Uterus (tissue), 4 donors: Measurements from ENCODE around the gene CYB5R4. TPM values are rescaled to one million over a fixed set of nuclear protein-coding genes. Genes with fewer than 3 reads are reported as not detected.

Experiments used
- DNase-seq, 2 donors: peaks; one replicate each; pipeline ENCODE4 v3.0.0-alpha.2; 2019 to 2020
- H3K27ac ChIP-seq, 2 donors: fragments of 200-600 bp; sonication (generic); 1 replicate in 1 of 2; 2 replicates in 1 of 2; pipeline ENCODE4 v1.5.1; 2016 to 2018
- H3K27me3 ChIP-seq, 2 donors: fragments of 200-600 bp; sonication (generic); one replicate each; pipeline ENCODE4 v1.5.1; 2018 to 2019; ENCODE audit warnings: control low read depth in 1 of 2
- H3K36me3 ChIP-seq, 2 donors: fragments of 200-600 bp; sonication (generic); one replicate each; pipeline ENCODE4 v1.5.1; 2019; ENCODE audit warnings: control low read depth in 1 of 2
- H3K4me1 ChIP-seq, 2 donors: fragments of 200-600 bp; sonication (generic); one replicate each; pipeline ENCODE4 v1.5.1; 2018 to 2019; ENCODE audit warnings: control low read depth in 1 of 2
- H3K4me3 ChIP-seq, 2 donors: fragments of 200-600 bp; sonication (generic); 1 replicate in 1 of 2; 2 replicates in 1 of 2; pipeline ENCODE4 v1.5.1; 2018 to 2019; ENCODE audit warnings: mild to moderate bottlenecking in 1 of 2
- H3K9me3 ChIP-seq, 2 donors: fragments of 200-600 bp; sonication (generic); one replicate each; pipeline ENCODE4 v1.5.1; 2019; ENCODE audit warnings: control low read depth in 1 of 2
- POLR2A ChIP-seq, 2 donors: fragments of 450-650 bp; IDR thresholded peaks; one replicate each; pipeline ENCODE4 v1.6.1; 2016; ENCODE audit warnings: antibody characterized with exemption in 2 of 2, mild to moderate bottlenecking in 1 of 2, moderate library complexity in 1 of 2
- intact Hi-C: fragments of 100-400 bp; cut with DNase I; formaldehyde crosslinking; loops from one replicate; pipeline ENCODE4 v1.15.1; 2023; ENCODE audit warnings: low total_unique reads
- total RNA-seq, 4 donors: library from RNA; depleted of rRNA in 3 of 4; stranded (reverse); fragments of >200 nt in 3 of 4; gene quantifications; one replicate each; pipeline versions ENCODE4 v1.1.0 to v1.2.4, GENCODE V29; 2014 to 2023
- TF ChIP-seq, protein P1 (sequence below), 4 experiments: fragments of 200-600 bp in 2 of 4; fragments of 450-650 bp in 2 of 4; sonication (generic) in 2 of 4; IDR thresholded peaks; one replicate each; pipeline ENCODE4 v1.5.1; 2016 to 2019; ENCODE audit warnings: antibody characterized with exemption in 4 of 4, mild to moderate bottlenecking in 2 of 4, moderate library complexity in 1 of 4
- donor health status: DM: yes; HTN: yes; CAD: no.

The CYB5R4 gene, protein sequence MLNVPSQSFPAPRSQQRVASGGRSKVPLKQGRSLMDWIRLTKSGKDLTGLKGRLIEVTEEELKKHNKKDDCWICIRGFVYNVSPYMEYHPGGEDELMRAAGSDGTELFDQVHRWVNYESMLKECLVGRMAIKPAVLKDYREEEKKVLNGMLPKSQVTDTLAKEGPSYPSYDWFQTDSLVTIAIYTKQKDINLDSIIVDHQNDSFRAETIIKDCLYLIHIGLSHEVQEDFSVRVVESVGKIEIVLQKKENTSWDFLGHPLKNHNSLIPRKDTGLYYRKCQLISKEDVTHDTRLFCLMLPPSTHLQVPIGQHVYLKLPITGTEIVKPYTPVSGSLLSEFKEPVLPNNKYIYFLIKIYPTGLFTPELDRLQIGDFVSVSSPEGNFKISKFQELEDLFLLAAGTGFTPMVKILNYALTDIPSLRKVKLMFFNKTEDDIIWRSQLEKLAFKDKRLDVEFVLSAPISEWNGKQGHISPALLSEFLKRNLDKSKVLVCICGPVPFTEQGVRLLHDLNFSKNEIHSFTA
- total RNA-seq = 10 to 100 TPM in 2 of 4 donors, 1 to 10 TPM in 2; 9.3 to 59.2 (median 9.9) TPM

DNA sequence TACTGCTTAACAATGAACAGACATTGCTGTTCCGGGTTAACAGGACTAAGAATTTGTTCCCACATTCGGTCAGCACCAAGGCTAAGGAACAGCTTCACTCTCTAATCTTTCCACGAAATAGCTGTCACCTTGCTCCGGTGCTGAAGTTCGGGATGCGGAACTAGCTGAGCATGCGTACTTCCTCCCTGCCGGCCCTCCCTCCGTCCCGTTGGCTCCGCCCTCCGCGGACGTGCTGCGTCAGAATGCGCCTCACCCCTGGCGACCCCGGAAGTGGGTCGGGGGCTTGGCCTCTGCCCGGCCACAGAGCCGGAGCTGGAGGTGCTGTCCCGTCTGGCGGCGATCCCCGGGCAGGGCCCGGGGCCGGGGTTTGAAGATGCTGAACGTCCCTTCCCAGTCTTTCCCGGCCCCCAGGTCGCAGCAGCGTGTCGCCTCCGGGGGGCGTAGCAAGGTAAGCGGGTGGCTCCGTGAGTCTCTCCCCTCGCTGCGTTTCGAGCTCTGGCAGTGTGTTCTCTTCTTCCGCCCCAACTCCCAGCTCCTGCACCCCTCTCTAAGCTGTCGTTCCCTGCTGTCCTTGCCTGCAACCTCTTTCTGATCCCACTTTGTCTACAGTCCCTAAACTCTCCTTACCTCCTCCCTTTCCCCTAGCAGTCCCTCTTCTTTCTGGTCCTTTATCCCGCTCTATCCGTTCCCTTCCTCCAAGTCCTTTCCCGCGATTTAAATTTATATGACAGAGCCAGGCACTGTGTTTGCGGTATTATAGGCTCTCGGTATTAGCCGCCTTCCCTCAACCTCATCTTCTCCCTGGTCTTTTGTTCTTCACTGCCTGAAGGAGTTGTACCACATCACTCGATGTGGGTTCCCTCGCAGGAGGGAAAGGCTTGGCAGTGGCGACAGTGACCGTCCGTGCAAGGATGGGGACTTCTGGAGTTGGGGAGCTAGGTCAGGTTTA lies at the start of gene CYB5R4:
TSS of gene CYB5R4 (plus strand) at position 280 of the 949 bp plus-strand sequence. CDS start at position 374, 94 bp downstream.
- H3K9me3 ChIP-seq = no peaks in the 10 kb centered on the region

DNA sequence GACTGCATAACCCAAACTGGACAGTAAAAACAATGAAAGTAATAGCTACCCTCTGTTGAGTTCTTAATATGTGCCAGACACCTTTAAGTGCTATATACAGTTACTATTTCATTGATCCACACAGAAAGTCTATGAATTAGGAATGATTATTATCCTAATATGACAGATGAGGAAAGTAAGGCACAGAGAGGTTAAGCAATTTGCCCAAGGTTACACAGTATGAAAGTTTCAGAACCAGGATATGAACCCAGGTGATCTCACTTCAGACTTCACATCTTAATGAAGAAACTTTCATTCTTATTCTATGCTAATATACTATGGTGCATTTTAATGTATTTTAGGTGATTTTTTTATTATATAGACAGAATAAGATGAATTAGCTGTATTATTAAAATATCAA lies 46.9 kb upstream of the CYB5R4 start:
- no peak overlapping the region for H3K4me3 ChIP-seq
- H3K36me3 ChIP-seq = no peaks in the 10 kb centered on the region
- H3K4me1 ChIP-seq = no peaks in the 10 kb centered on the region
- intact Hi-C loops = no loop called here
- DNase-seq = no peak
- H3K27me3 ChIP-seq = no peaks in the 10 kb centered on the region
- TF ChIP-seq POLR2A (IDR thresholded peaks at IDR 0.05) = no peak
- TF ChIP-seq, protein P1, sequence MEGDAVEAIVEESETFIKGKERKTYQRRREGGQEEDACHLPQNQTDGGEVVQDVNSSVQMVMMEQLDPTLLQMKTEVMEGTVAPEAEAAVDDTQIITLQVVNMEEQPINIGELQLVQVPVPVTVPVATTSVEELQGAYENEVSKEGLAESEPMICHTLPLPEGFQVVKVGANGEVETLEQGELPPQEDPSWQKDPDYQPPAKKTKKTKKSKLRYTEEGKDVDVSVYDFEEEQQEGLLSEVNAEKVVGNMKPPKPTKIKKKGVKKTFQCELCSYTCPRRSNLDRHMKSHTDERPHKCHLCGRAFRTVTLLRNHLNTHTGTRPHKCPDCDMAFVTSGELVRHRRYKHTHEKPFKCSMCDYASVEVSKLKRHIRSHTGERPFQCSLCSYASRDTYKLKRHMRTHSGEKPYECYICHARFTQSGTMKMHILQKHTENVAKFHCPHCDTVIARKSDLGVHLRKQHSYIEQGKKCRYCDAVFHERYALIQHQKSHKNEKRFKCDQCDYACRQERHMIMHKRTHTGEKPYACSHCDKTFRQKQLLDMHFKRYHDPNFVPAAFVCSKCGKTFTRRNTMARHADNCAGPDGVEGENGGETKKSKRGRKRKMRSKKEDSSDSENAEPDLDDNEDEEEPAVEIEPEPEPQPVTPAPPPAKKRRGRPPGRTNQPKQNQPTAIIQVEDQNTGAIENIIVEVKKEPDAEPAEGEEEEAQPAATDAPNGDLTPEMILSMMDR (IDR thresholded peaks at IDR 0.05) = no peak
- H3K27ac ChIP-seq = no peak overlapping the region
- no peaks in the 10 kb centered on the region for H3K9me3 ChIP-seq

More for the DNA sequence above, at the start of gene CYB5R4:
- Histone ChIP-seq H3K36me3 (no peaks in the 10 kb centered on the region), H3K4me3 (peak within 1 kb of the TSS; percentile 78 to 87), H3K4me1 (peaks cover 0 to 3% of the 10 kb centered on the region in 2 donors), H3K27me3 (no peaks in the 10 kb centered on the region), H3K27ac (peak within 1 kb of the TSS; percentile 85 to 87)
- TF ChIP-seq POLR2A (IDR thresholded peaks at IDR 0.05) = peak; percentile 43 to 78
- TF ChIP-seq, protein P1 (IDR thresholded peaks at IDR 0.05) = peak; percentile 39 to 48 (median 44)
- DNase-seq = peak; percentile 92 to 94
- intact Hi-C loops = no loop called here

DNA sequence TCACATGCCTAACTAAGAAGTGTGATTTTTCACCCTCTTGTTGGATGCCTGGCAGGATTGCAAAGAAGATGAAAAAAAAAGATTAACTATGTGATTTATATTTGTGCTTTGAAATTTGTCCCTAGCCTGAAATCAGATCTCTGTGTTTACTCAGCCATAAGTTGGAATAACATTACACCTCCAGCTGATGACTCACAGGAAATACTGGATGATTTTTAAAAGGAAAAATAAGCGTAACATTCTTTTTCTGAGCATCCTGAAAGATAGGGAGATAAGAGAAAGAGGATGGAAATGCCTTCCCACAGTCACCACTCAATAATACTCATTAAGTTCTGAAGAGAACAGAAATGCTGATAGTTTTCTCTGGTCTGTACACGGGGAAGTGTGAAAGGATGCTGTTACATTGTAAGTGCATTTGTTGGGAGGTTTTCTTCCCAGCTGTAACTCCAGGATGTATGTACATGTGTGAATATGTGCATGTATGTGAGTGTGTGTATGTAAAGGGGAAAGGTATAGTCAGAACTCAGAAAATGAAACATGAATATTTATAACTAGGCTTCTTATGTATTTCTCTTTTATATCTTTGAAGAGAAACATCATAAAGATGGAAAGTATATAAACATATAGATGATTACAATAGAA lies 43.7 kb upstream of the CYB5R4 start:
- no peaks in the 10 kb centered on the region for H3K4me1 ChIP-seq
- H3K27me3 ChIP-seq = no peaks in the 10 kb centered on the region
- intact Hi-C loops = no loop called here
- H3K9me3 ChIP-seq = no peaks in the 10 kb centered on the region
- H3K4me3 ChIP-seq = no peak overlapping the region
- H3K36me3 ChIP-seq = no peaks in the 10 kb centered on the region
- DNase-seq = no peak
- no peak overlapping the region for H3K27ac ChIP-seq
- TF ChIP-seq POLR2A (IDR thresholded peaks at IDR 0.05) = no peak

DNA sequence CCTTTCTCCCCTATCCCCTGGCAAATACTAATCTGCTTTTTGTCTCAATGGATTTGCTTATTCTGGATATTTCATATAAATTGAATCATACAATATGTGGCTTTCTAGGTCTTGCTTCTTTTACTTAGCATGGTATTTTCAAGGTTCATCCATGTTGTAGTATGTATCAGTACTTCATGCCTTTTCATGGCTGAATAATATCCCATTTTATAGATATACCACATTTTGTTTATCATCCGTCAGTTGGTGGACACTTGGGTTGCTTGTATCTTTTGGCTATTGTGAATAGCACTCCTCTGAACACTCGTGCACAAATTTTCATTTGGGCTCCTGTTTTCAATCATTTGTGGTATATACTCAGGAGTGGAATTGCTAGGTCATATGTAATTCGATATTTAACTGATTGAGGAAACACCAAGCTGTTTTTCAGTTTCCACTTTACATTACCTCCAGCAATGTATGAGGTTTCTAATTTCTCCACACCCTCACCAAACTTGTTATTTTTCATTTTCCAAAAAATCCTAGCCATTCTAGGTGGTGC lies 36.8 kb upstream of the CYB5R4 start:
- intact Hi-C loops = no loop called here
- H3K36me3 ChIP-seq = no peaks in the 10 kb centered on the region
- no peak for DNase-seq
- no peak for TF ChIP-seq POLR2A (IDR thresholded peaks at IDR 0.05)
- TF ChIP-seq, protein P1 (IDR thresholded peaks at IDR 0.05) = no peak
- H3K4me3 ChIP-seq = no peak overlapping the region
- H3K4me1 ChIP-seq = no peaks in the 10 kb centered on the region
- no peak overlapping the region for H3K27ac ChIP-seq
- H3K9me3 ChIP-seq = no peaks in the 10 kb centered on the region
- no peaks in the 10 kb centered on the region for H3K27me3 ChIP-seq

DNA sequence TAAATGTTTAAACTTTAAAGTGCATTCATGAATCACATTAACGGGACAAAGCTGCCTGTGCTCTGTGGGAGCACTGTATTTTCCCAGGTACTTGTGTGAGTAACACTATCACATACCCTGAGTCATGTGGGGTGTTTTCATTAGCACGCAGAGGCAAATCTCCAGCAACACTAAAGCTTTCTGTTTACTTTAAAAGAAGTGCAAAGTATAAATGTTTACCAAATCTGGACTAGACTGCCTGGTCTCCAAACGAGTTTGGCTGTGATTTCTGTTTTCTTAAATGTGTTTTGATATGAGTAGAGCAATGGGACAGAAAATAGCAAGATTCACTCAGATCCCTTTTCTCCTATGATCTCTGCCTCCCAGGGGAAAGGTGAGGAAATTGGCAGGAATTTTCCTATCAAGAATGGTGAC lies 35.1 kb upstream of the CYB5R4 start:
- no peaks in the 10 kb centered on the region for H3K36me3 ChIP-seq
- H3K4me3 ChIP-seq = no peak overlapping the region
- no peaks in the 10 kb centered on the region for H3K27me3 ChIP-seq
- TF ChIP-seq, protein P1 (IDR thresholded peaks at IDR 0.05) = no peak
- TF ChIP-seq POLR2A (IDR thresholded peaks at IDR 0.05) = no peak
- DNase-seq = no peak
- no peaks in the 10 kb centered on the region for H3K4me1 ChIP-seq
- intact Hi-C loops = no loop called here
- no peak overlapping the region for H3K27ac ChIP-seq
- H3K9me3 ChIP-seq = no peaks in the 10 kb centered on the region
